ENCODE data around the gene SLC38A4.

Gene SLC38A4

GRCh38 chr12:46725332-46725731 lies 100.5 kb downstream of the SLC38A4 start:
- no peak for TF ChIP-seq CTCF (conservative IDR thresholded peaks at IDR 0.05; ENCODE audit: low read depth)
- ChIA-PET POLR2A (ENCODE audit: low non-redundant PET) (no interaction called here), CTCF (no interaction called here)
- no peak for DNase-seq (ENCODE audit: low spot score)
- H3K27ac ChIP-seq, result no peak overlapping the region

GRCh38 chr12:46723629-46724419 lies 102.0 kb downstream of the SLC38A4 start:
- TF ChIP-seq CTCF (conservative IDR thresholded peaks at IDR 0.05; ENCODE audit: low read depth), result no peak
- ChIA-PET POLR2A (ENCODE audit: low non-redundant PET) (no interaction called here), CTCF (interaction anchor here (0.6 to 0.7 kb wide), 5 partner anchors 21 to 298 kb away, joined by 3 to 6 read pairs (median 5); no protein-coding TSS in a partner anchor)
- DNase-seq (ENCODE audit: low spot score), result no peak
- no peak overlapping the region for H3K27ac ChIP-seq

- no peak for DNase-seq (ENCODE audit: low spot score)
- POLR2A ChIA-PET (ENCODE audit: low non-redundant PET), result no interaction called here
- no peak for TF ChIP-seq CTCF (conservative IDR thresholded peaks at IDR 0.05; ENCODE audit: low read depth)
- CTCF ChIA-PET, result interaction anchor here (0.7 kb wide), 1 partner anchor 533 kb away, joined by 3 read pairs; no protein-coding TSS in a partner anchor
- H3K27ac ChIP-seq, result no peak overlapping the region
These were observed 103.2 kb downstream of the SLC38A4 start for GRCh38 chr12:46722394-46723185.

- no peak for DNase-seq (ENCODE audit: low spot score)
- no peak overlapping the region for H3K27ac ChIP-seq
- POLR2A ChIA-PET (ENCODE audit: low non-redundant PET), result no interaction called here
- TF ChIP-seq CTCF (conservative IDR thresholded peaks at IDR 0.05; ENCODE audit: low read depth), result no peak
- CTCF ChIA-PET, result interaction anchor here (0.5 to 0.6 kb wide), 2 partner anchors 33 to 113 kb away, joined by 3 read pairs; no protein-coding TSS in a partner anchor
These were observed 107.3 kb downstream of the SLC38A4 start for GRCh38 chr12:46718495-46718894.

GRCh38 chr12:46717868-46718267 lies 107.9 kb downstream of the SLC38A4 start:
- no peak for TF ChIP-seq CTCF (conservative IDR thresholded peaks at IDR 0.05; ENCODE audit: low read depth)
- H3K27ac ChIP-seq, result no peak overlapping the region
- ChIA-PET CTCF (interaction anchor here (0.6 kb wide), 1 partner anchor 33 kb away, joined by 3 read pairs; no protein-coding TSS in a partner anchor), POLR2A (ENCODE audit: low non-redundant PET) (no interaction called here)
- no peak for DNase-seq (ENCODE audit: low spot score)

- H3K27ac ChIP-seq, result no peak overlapping the region
- POLR2A ChIA-PET (ENCODE audit: low non-redundant PET), result no interaction called here
- CTCF ChIA-PET, result no interaction called here
- TF ChIP-seq CTCF (conservative IDR thresholded peaks at IDR 0.05; ENCODE audit: low read depth), result no peak
- no peak for DNase-seq (ENCODE audit: low spot score)
These were observed 108.6 kb downstream of the SLC38A4 start for GRCh38 chr12:46717159-46717558.
